ENCODE measurements around the gene ZRANB3. TPM values are rescaled to one million over a fixed set of nuclear protein-coding genes. Genes with fewer than 3 reads are reported as not detected.
"Not testable (repeated sequence)": the region's sequence is repeated elsewhere in the genome, so short reads cannot be mapped to it uniquely, and the experiment has no call there.

ZRANB3 gene
- total and polyA plus RNA-seq, 12 donors, result 0.66 to 5.7 (median 2.2) TPM

DNA sequence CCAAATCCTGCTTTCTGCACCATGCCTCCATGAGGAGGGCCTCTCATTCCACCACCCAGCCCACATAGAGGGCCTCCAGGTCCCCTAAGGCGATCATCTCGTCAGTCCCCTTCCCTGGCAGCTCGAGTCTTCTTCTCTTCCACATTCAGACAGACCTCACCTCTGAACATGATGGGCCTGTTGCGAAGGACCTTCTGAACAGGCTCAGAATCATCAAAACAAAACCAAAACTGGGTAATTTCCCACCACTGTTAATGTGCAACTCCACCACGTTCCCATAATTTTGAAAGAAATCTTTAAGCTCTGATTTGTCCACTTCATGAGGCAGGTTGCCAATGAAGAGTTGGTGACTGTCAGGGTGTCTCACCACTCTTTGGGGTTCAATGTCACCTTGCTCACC is 20.4 kb downstream of the ZRANB3 start:
- no peaks in the 10 kb centered on the region for H3K4me1 ChIP-seq
- TF ChIP-seq, protein P1, sequence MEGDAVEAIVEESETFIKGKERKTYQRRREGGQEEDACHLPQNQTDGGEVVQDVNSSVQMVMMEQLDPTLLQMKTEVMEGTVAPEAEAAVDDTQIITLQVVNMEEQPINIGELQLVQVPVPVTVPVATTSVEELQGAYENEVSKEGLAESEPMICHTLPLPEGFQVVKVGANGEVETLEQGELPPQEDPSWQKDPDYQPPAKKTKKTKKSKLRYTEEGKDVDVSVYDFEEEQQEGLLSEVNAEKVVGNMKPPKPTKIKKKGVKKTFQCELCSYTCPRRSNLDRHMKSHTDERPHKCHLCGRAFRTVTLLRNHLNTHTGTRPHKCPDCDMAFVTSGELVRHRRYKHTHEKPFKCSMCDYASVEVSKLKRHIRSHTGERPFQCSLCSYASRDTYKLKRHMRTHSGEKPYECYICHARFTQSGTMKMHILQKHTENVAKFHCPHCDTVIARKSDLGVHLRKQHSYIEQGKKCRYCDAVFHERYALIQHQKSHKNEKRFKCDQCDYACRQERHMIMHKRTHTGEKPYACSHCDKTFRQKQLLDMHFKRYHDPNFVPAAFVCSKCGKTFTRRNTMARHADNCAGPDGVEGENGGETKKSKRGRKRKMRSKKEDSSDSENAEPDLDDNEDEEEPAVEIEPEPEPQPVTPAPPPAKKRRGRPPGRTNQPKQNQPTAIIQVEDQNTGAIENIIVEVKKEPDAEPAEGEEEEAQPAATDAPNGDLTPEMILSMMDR (IDR thresholded peaks at IDR 0.05), result no peak
- H3K36me3 ChIP-seq, result no peaks in the 10 kb centered on the region
- peaks cover 0 to 47% (median 13%) of the 10 kb centered on the region in 11 donors for H3K9me3 ChIP-seq
- WGBS, 2 donors, result 97 to 98% methylated on average over 5 of the region's 5 CpGs
- H3K27ac ChIP-seq, result no peak overlapping the region
- intact Hi-C loops (cut with DNase I), result no loop called here
- no peak for ATAC-seq
- no peak overlapping the region for H3K4me3 ChIP-seq
- H3K27me3 ChIP-seq, result no peaks in the 10 kb centered on the region
- no peak for DNase-seq

DNA sequence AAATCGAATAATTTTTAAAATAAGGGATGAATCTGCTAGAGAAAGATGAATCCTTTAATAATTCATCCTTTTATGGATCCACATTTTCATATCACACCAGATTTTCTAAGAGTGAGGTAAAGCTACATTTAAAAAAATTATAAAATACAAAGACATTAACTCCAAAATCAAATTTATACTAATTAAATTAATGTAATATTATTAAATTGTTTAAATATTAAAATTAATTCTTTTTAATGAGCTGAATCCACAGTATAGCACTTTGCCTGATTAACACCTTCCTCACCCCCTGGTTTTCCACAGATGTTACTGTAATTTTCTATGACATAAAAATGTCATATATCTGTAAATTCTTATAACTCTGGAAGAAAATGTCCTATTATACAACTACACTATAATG is 26.2 kb downstream of the ZRANB3 start:
- no peak overlapping the region for H3K4me3 ChIP-seq
- peaks cover 0 to 21% (median 0%) of the 10 kb centered on the region in 9 donors for H3K36me3 ChIP-seq
- WGBS, 2 donors, result 87 to 91% methylated on average over 1 of the region's 1 CpG
- intact Hi-C loops (cut with DNase I), result no loop called here
- H3K9me3 ChIP-seq, result peaks cover 0 to 6% (median 0%) of the 10 kb centered on the region in 11 donors
- ATAC-seq (no peak), DNase-seq (no peak)
- no peaks in the 10 kb centered on the region for H3K27me3 ChIP-seq
- TF ChIP-seq, protein P1 (IDR thresholded peaks at IDR 0.05), result no peak
- no peaks in the 10 kb centered on the region for H3K4me1 ChIP-seq
- H3K27ac ChIP-seq, result no peak overlapping the region

DNA sequence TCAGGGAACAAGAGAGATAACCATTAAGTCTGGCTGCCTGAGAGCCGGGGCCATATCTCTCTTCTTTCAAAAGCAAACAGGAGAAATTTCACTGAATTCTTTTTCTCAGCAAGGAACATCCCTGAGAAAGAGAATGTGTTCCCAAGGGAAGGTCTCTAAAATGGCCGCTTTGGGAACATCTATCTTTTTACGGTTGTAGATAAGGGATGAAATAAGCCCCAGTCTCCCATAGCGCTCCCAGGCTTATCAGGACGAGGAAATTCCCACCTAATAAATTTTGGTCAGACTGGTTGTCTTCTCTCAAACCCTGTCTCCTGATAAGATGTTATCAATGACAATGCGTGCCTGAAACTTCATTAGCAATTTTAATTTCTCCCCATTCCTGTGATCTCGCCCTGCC is 32.4 kb downstream of the ZRANB3 start:
- Histone ChIP-seq H3K36me3 (peaks cover 0 to 26% (median 0%) of the 10 kb centered on the region in 9 donors), H3K9me3 (peaks cover 0 to 32% (median 14%) of the 10 kb centered on the region in 11 donors)
- not testable (repeated sequence) for H3K4me1 ChIP-seq, DNase-seq, H3K4me3 ChIP-seq, H3K27ac ChIP-seq, ATAC-seq, H3K27me3 ChIP-seq
- 96% methylated on average over 7 of the region's 7 CpGs for WGBS, 2 donors
- intact Hi-C loops (cut with DNase I), result loop anchor here in 1 of 10 donors (5.0 kb wide), 1 partner anchor 929 kb away; no protein-coding TSS in a partner anchor

DNA sequence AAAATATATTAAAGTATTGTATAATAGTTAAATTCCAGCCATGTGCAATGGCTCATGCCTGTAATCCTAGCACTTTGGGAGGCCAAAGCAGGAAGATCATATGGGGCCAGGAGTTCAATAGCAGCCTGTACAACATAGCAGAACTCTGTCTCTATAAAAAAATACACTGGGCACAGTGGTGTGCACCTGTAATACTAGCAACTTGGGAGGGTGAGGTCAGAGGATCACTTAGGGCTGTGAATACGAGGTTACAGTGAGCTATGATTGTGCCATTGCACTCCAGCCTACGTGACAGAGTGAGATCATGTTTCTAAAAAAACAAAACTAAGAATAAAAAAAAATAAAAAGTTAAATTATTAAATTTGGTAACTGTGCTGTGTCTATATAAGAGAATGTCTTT is 36.1 kb downstream of the ZRANB3 start:
- 91% methylated on average over 2 of the region's 2 CpGs for WGBS, 2 donors
- intact Hi-C loops (cut with DNase I), result loop anchor here in 1 of 10 donors (5.0 kb wide), 1 partner anchor 932 kb away; no protein-coding TSS in a partner anchor
- no peak overlapping the region for H3K27ac ChIP-seq

DNA sequence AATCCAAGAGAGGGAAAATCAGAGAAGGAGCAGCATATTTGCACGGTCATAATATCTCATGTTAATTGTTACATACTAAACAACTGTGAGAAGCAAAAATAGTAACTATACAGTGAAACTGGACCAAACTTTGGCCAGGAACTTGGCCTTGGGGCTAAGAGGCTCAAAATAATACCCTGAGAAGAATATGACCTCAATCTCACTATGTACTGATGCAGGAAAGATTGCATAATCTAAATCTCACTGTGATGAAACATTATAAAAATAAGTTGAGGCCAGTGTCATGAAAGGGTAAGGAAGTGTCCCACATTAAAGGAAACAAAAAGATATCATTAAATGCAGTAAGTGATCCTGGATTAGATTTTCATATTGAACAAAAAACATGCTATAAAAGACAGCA is 36.5 kb downstream of the ZRANB3 start:
- intact Hi-C loops (cut with DNase I), result no loop called here
- H3K36me3 ChIP-seq, result peaks cover 0 to 5% (median 0%) of the 10 kb centered on the region in 9 donors
- 86 to 92% methylated on average over 1 of the region's 1 CpG for WGBS, 2 donors
- H3K9me3 ChIP-seq, result peaks cover 0 to 23% (median 14%) of the 10 kb centered on the region in 11 donors
- no peak overlapping the region for H3K4me3 ChIP-seq
- no peaks in the 10 kb centered on the region for H3K27me3 ChIP-seq
- H3K27ac ChIP-seq, result no peak overlapping the region
- TF ChIP-seq, protein P1 (IDR thresholded peaks at IDR 0.05), result no peak
- DNase-seq (no peak), ATAC-seq (no peak)
- H3K4me1 ChIP-seq, result peaks cover 0 to 7% (median 0%) of the 10 kb centered on the region in 9 donors

More for the DNA sequence above, 36.1 kb downstream of the ZRANB3 start:
- peaks cover 0 to 7% (median 0%) of the 10 kb centered on the region in 9 donors for H3K4me1 ChIP-seq
- peaks cover 0 to 8% (median 0%) of the 10 kb centered on the region in 9 donors for H3K36me3 ChIP-seq
- H3K27me3 ChIP-seq, result no peaks in the 10 kb centered on the region
- DNase-seq, result no peak
- H3K4me3 ChIP-seq, result no peak overlapping the region
- H3K9me3 ChIP-seq, result peaks cover 0 to 27% (median 14%) of the 10 kb centered on the region in 11 donors
- TF ChIP-seq, protein P1 (IDR thresholded peaks at IDR 0.05), result no peak
- no peak for ATAC-seq
